Measurements from ENCODE around the gene CCNY. TPM values are rescaled to one million over a fixed set of nuclear protein-coding genes. Genes with fewer than 3 reads are reported as not detected.

CCNY gene
- total RNA-seq, 1 experiment from 2014 or later = 53.3 TPM

- TF ChIP-seq, protein P1, sequence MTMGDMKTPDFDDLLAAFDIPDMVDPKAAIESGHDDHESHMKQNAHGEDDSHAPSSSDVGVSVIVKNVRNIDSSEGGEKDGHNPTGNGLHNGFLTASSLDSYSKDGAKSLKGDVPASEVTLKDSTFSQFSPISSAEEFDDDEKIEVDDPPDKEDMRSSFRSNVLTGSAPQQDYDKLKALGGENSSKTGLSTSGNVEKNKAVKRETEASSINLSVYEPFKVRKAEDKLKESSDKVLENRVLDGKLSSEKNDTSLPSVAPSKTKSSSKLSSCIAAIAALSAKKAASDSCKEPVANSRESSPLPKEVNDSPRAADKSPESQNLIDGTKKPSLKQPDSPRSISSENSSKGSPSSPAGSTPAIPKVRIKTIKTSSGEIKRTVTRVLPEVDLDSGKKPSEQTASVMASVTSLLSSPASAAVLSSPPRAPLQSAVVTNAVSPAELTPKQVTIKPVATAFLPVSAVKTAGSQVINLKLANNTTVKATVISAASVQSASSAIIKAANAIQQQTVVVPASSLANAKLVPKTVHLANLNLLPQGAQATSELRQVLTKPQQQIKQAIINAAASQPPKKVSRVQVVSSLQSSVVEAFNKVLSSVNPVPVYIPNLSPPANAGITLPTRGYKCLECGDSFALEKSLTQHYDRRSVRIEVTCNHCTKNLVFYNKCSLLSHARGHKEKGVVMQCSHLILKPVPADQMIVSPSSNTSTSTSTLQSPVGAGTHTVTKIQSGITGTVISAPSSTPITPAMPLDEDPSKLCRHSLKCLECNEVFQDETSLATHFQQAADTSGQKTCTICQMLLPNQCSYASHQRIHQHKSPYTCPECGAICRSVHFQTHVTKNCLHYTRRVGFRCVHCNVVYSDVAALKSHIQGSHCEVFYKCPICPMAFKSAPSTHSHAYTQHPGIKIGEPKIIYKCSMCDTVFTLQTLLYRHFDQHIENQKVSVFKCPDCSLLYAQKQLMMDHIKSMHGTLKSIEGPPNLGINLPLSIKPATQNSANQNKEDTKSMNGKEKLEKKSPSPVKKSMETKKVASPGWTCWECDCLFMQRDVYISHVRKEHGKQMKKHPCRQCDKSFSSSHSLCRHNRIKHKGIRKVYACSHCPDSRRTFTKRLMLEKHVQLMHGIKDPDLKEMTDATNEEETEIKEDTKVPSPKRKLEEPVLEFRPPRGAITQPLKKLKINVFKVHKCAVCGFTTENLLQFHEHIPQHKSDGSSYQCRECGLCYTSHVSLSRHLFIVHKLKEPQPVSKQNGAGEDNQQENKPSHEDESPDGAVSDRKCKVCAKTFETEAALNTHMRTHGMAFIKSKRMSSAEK (CRISPR knock-in tag; IDR thresholded peaks at IDR 0.05; ENCODE audit: borderline replicate concordance) = no peak
- TF ChIP-seq SP1 (CRISPR knock-in tag; conservative IDR thresholded peaks at IDR 0.05) = no peak
- TF ChIP-seq ZNF263 (CRISPR knock-in tag; IDR thresholded peaks at IDR 0.05; ENCODE audit: low read depth) = no peak
- TF ChIP-seq SMAD4 (CRISPR knock-in tag; IDR thresholded peaks at IDR 0.05) = no peak
- TF ChIP-seq ETV6 (CRISPR knock-in tag; IDR thresholded peaks at IDR 0.05) = no peak
Observed at GRCh38 chr10:35488228-35488627, 151.9 kb downstream of the CCNY start (continued).

- Mint-ChIP-seq H3K27me3 (ENCODE audit: low read depth) (no peaks in the 10 kb centered on the region), H3K9me3 (no peaks in the 10 kb centered on the region), H3K4me3 (no peak overlapping the region), H3K27ac (peak overlapping the region; percentile 28; the same call in 1 of the 2 replicates), H3K4me1 (peaks cover 39% of the 10 kb centered on the region), H3K36me3 (0 out of 2 replicates have a peak, but pooled peaks cover 2% of the 10 kb centered on the region)
- ChIA-PET POLR2A (no interaction called here), CTCF (interaction anchor here (2.1 kb wide), 1 partner anchor 12 kb away, joined by 5 read pairs; no protein-coding TSS in a partner anchor)
- DNase-seq (ENCODE audit: low spot score) (peak; percentile 35), ATAC-seq (peak; percentile 78)
- TF ChIP-seq STAT6 (CRISPR knock-in tag; conservative IDR thresholded peaks at IDR 0.05; ENCODE audit: low read depth) (no peak), NFE2L1 (CRISPR knock-in tag; IDR thresholded peaks at IDR 0.05) (no peak), ZNF425 (CRISPR knock-in tag; conservative IDR thresholded peaks at IDR 0.05) (no peak), EMX1 (CRISPR knock-in tag; IDR thresholded peaks at IDR 0.05) (no peak), NR3C1 (CRISPR knock-in tag; conservative IDR thresholded peaks at IDR 0.05; ENCODE audit: low read depth) (no peak), ZBTB43 (CRISPR knock-in tag; IDR thresholded peaks at IDR 0.05) (no peak), ERG (CRISPR knock-in tag; IDR thresholded peaks at IDR 0.05) (no peak), MXD4 (CRISPR knock-in tag; IDR thresholded peaks at IDR 0.05; ENCODE audit: borderline replicate concordance) (no peak), JUN (CRISPR knock-in tag; IDR thresholded peaks at IDR 0.05) (no peak), NR2C2 (CRISPR knock-in tag; IDR thresholded peaks at IDR 0.05) (no peak), ZNF396 (CRISPR knock-in tag; IDR thresholded peaks at IDR 0.05; ENCODE audit: borderline replicate concordance) (no peak)
- TF ChIP-seq, protein P2, sequence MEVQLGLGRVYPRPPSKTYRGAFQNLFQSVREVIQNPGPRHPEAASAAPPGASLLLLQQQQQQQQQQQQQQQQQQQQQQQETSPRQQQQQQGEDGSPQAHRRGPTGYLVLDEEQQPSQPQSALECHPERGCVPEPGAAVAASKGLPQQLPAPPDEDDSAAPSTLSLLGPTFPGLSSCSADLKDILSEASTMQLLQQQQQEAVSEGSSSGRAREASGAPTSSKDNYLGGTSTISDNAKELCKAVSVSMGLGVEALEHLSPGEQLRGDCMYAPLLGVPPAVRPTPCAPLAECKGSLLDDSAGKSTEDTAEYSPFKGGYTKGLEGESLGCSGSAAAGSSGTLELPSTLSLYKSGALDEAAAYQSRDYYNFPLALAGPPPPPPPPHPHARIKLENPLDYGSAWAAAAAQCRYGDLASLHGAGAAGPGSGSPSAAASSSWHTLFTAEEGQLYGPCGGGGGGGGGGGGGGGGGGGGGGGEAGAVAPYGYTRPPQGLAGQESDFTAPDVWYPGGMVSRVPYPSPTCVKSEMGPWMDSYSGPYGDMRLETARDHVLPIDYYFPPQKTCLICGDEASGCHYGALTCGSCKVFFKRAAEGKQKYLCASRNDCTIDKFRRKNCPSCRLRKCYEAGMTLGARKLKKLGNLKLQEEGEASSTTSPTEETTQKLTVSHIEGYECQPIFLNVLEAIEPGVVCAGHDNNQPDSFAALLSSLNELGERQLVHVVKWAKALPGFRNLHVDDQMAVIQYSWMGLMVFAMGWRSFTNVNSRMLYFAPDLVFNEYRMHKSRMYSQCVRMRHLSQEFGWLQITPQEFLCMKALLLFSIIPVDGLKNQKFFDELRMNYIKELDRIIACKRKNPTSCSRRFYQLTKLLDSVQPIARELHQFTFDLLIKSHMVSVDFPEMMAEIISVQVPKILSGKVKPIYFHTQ (CRISPR knock-in tag; IDR thresholded peaks at IDR 0.05) = no peak
- TF ChIP-seq, protein P3, sequence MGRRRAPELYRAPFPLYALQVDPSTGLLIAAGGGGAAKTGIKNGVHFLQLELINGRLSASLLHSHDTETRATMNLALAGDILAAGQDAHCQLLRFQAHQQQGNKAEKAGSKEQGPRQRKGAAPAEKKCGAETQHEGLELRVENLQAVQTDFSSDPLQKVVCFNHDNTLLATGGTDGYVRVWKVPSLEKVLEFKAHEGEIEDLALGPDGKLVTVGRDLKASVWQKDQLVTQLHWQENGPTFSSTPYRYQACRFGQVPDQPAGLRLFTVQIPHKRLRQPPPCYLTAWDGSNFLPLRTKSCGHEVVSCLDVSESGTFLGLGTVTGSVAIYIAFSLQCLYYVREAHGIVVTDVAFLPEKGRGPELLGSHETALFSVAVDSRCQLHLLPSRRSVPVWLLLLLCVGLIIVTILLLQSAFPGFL (CRISPR knock-in tag; IDR thresholded peaks at IDR 0.05; ENCODE audit: borderline replicate concordance) = no peak
Observed at GRCh38 chr10:35492386-35493195, 156.3 kb downstream of the CCNY start.

Data from WTC11 (cell line).